Fibroblast of the aortic adventitia (primary cell): Measurements from ENCODE around the gene RFX7. TPM values are rescaled to one million over a fixed set of nuclear protein-coding genes. Genes with fewer than 3 reads are reported as not detected.
A peak's percentile ranks its signal among the peaks of the same experiment; 100 is the strongest.
"Not testable (repeated sequence)": the region's sequence is repeated elsewhere in the genome, so short reads cannot be mapped to it uniquely, and the experiment has no call there.

Experiments
- DNase-seq: peaks from one replicate; pipeline ENCODE4 v3.0.0-alpha.2; 2010; ENCODE audit warnings: low read depth
- H3K4me3 ChIP-seq: 2 replicates; pipeline ENCODE4 v1.5.1; 2011; ENCODE audit warnings: low read depth, mild to moderate bottlenecking, control low read depth, low read length, moderate library complexity
- total RNA-seq: library from RNA; depleted of rRNA; stranded (reverse); fragments of >200 nt; gene quantifications from 2 replicates; pipeline ENCODE4 v1.2.3, GENCODE V29; 2012; ENCODE audit warnings: low replicate concordance
- TF ChIP-seq, protein P1 (sequence below): IDR thresholded peaks from 2 replicates; pipeline ENCODE4 v1.5.1; 2011; ENCODE audit warnings: mild to moderate bottlenecking, low read length, control low read depth, inconsistent platforms; ENCODE audit not compliant: insufficient read depth

The RFX7 gene
- total RNA-seq, 1 donor: 9.5 TPM

GRCh38 chr15:56272454-56272853 is 28.8 kb upstream of the RFX7 start:
- peak; percentile 12 for DNase-seq
- TF ChIP-seq, protein P1, sequence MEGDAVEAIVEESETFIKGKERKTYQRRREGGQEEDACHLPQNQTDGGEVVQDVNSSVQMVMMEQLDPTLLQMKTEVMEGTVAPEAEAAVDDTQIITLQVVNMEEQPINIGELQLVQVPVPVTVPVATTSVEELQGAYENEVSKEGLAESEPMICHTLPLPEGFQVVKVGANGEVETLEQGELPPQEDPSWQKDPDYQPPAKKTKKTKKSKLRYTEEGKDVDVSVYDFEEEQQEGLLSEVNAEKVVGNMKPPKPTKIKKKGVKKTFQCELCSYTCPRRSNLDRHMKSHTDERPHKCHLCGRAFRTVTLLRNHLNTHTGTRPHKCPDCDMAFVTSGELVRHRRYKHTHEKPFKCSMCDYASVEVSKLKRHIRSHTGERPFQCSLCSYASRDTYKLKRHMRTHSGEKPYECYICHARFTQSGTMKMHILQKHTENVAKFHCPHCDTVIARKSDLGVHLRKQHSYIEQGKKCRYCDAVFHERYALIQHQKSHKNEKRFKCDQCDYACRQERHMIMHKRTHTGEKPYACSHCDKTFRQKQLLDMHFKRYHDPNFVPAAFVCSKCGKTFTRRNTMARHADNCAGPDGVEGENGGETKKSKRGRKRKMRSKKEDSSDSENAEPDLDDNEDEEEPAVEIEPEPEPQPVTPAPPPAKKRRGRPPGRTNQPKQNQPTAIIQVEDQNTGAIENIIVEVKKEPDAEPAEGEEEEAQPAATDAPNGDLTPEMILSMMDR: no peak
- H3K4me3 ChIP-seq: no peak overlapping the region

DNA sequence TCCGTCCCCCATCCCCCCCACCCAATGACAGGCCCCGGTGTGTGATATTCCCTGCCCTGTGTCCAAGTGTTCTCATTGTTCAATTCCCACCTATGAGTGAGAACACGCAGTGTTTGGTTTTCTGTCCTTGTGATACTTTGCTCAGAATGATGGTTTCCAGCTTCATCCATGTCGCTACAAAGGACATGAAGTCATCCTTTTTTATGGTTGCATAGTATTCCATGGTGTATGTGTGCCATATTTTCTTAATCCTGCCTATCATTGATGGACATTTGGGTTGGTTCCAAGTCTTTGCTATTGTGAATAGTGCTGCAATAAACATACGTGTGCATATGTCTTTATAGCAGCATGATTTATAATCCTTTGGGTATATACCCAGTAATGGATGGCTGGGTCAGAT is 22.8 kb upstream of the RFX7 start:
- H3K4me3 ChIP-seq, DNase-seq: not testable (repeated sequence)

- TF ChIP-seq, protein P1: no peak
- no peak for DNase-seq
- H3K4me3 ChIP-seq: no peak overlapping the region
Observed at GRCh38 chr15:56261854-56262509, 18.3 kb upstream of the RFX7 start.

DNA sequence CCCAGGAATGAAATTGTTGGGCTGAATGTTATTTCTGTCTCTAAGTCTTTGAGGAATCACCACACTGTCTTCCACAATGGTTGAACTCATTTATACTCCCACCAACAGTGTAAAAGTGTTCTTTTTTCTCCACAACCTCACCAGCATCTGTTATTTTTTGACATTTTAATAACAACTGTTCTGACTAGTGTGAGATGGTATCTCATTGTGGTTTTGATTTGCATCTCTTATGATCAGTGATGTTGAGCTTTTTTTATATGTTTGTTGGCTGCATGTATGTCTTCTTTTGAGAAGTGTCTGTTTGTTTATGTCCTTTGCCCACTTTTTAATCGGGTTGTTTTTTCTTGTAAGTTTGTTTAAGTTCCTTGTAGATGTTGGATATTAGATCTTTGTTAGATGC is 13.6 kb upstream of the RFX7 start:
- DNase-seq, H3K4me3 ChIP-seq: not testable (repeated sequence)

GRCh38 chr15:56254265-56254664 is 10.6 kb upstream of the RFX7 start:
- TF ChIP-seq, protein P1: no peak
- DNase-seq: no peak
- H3K4me3 ChIP-seq: no peak overlapping the region

DNA sequence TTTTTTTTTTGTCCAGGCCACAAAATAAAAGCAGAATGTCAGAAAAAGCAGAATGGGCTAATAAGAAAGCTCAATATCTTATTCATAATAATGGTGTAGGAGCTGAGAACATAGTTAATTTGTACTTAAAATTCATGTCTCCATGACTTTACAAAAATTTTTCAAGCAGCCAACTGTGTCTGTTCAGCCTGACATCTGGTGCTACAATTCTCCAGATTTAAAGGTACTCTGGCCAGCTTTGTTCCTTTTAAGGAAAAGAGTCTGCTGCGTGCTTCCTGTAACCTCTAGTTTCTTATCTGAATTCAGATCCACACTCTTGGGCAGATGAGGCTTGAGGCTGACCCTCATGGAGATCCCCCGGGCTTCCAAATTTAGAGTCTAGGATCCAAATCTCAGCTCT is 8.7 kb upstream of the RFX7 start:
- DNase-seq: peak; percentile 41
- no peak overlapping the region for H3K4me3 ChIP-seq
- TF ChIP-seq, protein P1: no peak

DNA sequence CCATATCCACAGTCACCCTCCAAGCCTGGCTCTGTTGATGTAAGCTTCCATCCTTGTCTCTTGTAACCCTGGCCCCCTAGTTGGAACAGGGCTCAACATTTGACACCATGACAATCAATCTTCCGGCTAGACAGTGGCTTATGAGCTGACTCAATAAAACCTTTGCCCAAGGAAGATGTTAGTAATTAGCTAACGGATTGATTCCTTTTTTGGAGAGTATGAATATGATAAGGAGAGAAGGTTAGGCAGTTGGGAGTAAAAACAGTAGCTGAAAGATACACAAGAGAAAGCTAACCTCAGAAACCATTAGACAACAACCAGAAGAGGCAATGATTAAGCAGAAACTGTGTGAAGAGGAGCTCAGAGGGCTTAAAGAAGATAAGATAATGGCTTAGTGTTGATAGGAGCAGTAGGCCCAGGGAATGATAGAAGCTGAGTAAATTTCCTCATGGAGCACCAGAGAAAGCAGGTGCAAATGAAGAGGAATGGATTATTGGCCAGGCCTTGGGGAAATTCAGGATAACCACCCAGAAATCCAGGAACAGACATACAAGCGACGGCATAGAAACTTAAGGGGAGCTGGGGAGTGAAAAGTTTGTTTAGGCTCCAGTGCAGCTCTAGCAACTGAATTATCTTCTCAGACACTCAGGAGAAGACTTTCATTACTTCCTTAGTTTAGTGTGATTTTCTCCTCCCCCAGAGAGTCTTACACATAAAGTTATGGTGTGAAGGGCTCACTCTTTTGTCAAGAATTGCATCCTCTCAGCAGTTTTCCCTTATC is 7.8 kb upstream of the RFX7 start:
- TF ChIP-seq, protein P1: no peak
- H3K4me3 ChIP-seq: no peak overlapping the region
- DNase-seq: no peak

DNA sequence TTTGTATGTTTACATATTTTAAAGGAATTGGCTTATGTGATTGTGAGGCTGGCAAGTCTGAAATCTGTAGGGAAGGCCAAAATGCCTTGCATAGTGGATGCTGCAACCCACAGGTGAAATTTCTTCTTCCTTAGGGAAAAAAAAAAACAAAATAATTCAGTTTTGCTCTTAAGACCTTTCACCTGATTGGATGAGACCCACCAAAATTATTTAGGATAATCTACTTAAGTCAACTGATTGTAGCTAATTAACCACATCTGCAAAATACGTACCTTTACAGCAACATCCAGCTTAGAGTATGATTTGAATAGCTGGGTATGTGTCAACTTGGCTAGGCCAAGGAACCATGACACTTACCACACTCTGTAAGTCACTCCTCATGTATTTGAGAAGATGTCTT is 6.9 kb upstream of the RFX7 start:
- no peak for DNase-seq
- H3K4me3 ChIP-seq: no peak overlapping the region
- TF ChIP-seq, protein P1: no peak
